Measurements from ENCODE around the gene PBX3. TPM values are rescaled to one million over a fixed set of nuclear protein-coding genes. Genes with fewer than 3 reads are reported as not detected.

The PBX3 gene
- total RNA-seq, 1 experiment from 2014 or later, result 39.0 TPM

DNA sequence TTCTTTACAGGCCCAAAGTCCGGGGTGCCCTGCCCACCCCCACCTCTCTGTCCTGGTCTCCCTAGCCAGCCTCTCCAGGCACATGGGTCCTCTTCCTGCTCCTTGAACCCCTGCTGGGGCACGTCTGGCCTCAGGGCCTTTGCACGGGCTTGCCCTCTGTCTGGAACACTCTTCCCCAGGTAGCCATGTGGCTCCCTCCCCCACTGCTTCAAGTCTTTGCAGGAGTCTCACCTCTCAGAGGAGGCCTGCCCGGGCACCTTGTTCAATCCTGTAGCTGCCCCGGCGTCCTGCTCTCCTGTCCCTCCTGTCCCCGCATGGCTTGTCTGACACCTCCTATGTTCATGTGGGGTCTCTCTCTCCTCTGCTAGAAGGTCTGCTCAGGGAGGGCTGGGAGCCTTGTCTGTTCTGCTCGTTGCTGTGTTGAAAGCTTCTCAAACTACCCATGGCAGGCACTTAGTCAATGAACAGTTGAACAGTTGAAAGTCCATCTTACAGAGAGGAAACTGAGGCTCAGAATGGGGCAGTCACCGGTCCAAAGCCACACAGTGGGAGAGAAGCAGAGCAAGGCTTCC lies 241.4 kb downstream of the PBX3 start:
- no TSS peak for BruUV-seq (replicated peaks)

DNA sequence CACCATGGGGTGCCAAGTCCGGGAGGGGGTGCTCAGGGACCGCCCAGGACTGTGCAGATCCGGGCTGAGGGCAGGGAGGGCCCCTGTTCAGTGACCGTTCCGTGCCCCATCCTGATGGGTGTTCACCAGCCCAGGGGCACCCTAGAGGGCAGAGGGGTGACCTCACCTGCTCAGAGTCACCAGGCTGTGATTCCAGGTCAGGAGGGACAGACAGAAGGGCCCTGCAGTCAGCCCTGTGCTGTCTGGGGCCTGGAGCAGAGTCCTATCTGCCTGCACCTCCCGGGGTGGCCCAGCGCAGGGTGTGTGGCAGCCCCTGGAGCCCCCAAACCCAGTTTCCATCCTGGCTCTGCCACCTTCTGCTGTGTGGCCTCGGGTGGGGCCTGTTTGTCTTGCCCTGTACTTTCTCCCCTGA lies 241.9 kb downstream of the PBX3 start:
- no peaks in the 10 kb centered on the region for H3K27me3 ChIP-seq (ENCODE audit: control insufficient read depth, insufficient read depth, low read length)
- H3K9me3 ChIP-seq (ENCODE audit: control insufficient read depth, insufficient read depth, low read depth, low read length), result no peaks in the 10 kb centered on the region
- TF ChIP-seq POLR2AphosphoS5 (IDR thresholded peaks at IDR 0.05; ENCODE audit: low read depth, low read length) (no peak), SIN3A (IDR thresholded peaks at IDR 0.05; ENCODE audit: borderline replicate concordance, insufficient read depth, low read depth, low read length) (no peak), CTCF (IDR thresholded peaks at IDR 0.05) (no peak), TCF7L2 (IDR thresholded peaks at IDR 0.05; ENCODE audit: low read depth, low read length) (no peak)
- TF ChIP-seq, protein P1, sequence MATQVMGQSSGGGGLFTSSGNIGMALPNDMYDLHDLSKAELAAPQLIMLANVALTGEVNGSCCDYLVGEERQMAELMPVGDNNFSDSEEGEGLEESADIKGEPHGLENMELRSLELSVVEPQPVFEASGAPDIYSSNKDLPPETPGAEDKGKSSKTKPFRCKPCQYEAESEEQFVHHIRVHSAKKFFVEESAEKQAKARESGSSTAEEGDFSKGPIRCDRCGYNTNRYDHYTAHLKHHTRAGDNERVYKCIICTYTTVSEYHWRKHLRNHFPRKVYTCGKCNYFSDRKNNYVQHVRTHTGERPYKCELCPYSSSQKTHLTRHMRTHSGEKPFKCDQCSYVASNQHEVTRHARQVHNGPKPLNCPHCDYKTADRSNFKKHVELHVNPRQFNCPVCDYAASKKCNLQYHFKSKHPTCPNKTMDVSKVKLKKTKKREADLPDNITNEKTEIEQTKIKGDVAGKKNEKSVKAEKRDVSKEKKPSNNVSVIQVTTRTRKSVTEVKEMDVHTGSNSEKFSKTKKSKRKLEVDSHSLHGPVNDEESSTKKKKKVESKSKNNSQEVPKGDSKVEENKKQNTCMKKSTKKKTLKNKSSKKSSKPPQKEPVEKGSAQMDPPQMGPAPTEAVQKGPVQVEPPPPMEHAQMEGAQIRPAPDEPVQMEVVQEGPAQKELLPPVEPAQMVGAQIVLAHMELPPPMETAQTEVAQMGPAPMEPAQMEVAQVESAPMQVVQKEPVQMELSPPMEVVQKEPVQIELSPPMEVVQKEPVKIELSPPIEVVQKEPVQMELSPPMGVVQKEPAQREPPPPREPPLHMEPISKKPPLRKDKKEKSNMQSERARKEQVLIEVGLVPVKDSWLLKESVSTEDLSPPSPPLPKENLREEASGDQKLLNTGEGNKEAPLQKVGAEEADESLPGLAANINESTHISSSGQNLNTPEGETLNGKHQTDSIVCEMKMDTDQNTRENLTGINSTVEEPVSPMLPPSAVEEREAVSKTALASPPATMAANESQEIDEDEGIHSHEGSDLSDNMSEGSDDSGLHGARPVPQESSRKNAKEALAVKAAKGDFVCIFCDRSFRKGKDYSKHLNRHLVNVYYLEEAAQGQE (IDR thresholded peaks at IDR 0.05; ENCODE audit: insufficient read depth in 1 of 2, low read depth in 2 of 2, low read length in 1 of 2), result no peak
- DNase-seq (ENCODE audit: low read depth, low spot score), result no peak
- in situ Hi-C loops (cut with HindIII; ENCODE audit: low pct_unique_long_range_greater_than_20kb, low sequenced_read_pairs) (no loop called here), intact Hi-C loops (cut with micrococcal nuclease; ENCODE audit: unreplicated experiment) (no loop called here)
- no peaks in the 10 kb centered on the region for H3K36me3 ChIP-seq (ENCODE audit: control insufficient read depth, insufficient read depth, low read length)
- no peak overlapping the region for H3K4me3 ChIP-seq (ENCODE audit: low read depth in 2 of 2, low read length in 2 of 2)
- no peak overlapping the region for H3K27ac ChIP-seq (ENCODE audit: low read length)
- H3K4me1 ChIP-seq (ENCODE audit: control insufficient read depth, insufficient read depth, low read length), result no peaks in the 10 kb centered on the region
- POLR2A ChIA-PET, result no interaction called here
- BruUV-seq (replicated peaks), result no TSS peak
- ATAC-seq, result no peak
- CTCF ChIA-PET, result no interaction called here

More for the DNA sequence above, 241.4 kb downstream of the PBX3 start:
- H3K27ac ChIP-seq (ENCODE audit: low read length), result no peak overlapping the region
- H3K4me1 ChIP-seq (ENCODE audit: control insufficient read depth, insufficient read depth, low read length), result no peaks in the 10 kb centered on the region
- H3K9me3 ChIP-seq (ENCODE audit: control insufficient read depth, insufficient read depth, low read depth, low read length), result no peaks in the 10 kb centered on the region
- TF ChIP-seq, protein P1 (IDR thresholded peaks at IDR 0.05; ENCODE audit: insufficient read depth in 1 of 2, low read depth in 2 of 2, low read length in 1 of 2), result no peak
- TF ChIP-seq SIN3A (IDR thresholded peaks at IDR 0.05; ENCODE audit: borderline replicate concordance, insufficient read depth, low read depth, low read length) (no peak), TCF7L2 (IDR thresholded peaks at IDR 0.05; ENCODE audit: low read depth, low read length) (no peak), CTCF (IDR thresholded peaks at IDR 0.05) (no peak), POLR2AphosphoS5 (IDR thresholded peaks at IDR 0.05; ENCODE audit: low read depth, low read length) (no peak)
- in situ Hi-C loops (cut with HindIII; ENCODE audit: low pct_unique_long_range_greater_than_20kb, low sequenced_read_pairs) (no loop called here), intact Hi-C loops (cut with micrococcal nuclease; ENCODE audit: unreplicated experiment) (no loop called here)
- ChIA-PET CTCF (no interaction called here), POLR2A (no interaction called here)
- no peaks in the 10 kb centered on the region for H3K36me3 ChIP-seq (ENCODE audit: control insufficient read depth, insufficient read depth, low read length)
- ATAC-seq, result no peak
- H3K4me3 ChIP-seq (ENCODE audit: low read depth in 2 of 2, low read length in 2 of 2), result no peak overlapping the region
- no peaks in the 10 kb centered on the region for H3K27me3 ChIP-seq (ENCODE audit: control insufficient read depth, insufficient read depth, low read length)
- no peak for DNase-seq (ENCODE audit: low read depth, low spot score)
